Measurements from ENCODE around the gene GPA33.

Gene GPA33

GRCh38 chr1:167116174-167116573 is 26.0 kb upstream of the GPA33 start:
- DNase-seq = no peak

GRCh38 chr1:167115655-167116054 is 25.5 kb upstream of the GPA33 start:
- DNase-seq = no peak

DNA sequence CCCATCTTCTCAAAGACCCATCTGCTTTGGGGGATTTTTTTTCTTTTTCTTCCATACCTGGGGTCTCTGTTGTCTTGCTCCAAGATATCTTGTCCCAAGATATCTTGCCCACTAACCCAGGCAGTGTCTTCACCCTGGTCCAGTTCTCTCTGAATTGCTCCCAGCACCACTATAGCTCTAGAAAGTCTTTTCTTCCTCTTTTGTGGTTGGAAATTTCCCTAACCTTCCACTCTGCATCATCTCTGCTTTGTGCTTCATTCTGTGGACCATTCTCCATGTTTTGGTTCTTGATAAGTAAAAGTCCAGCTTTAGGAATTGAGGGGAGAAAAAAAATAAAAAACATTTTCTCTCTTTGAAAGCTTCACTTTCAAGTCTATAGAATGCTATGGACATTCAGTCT is 24.5 kb upstream of the GPA33 start:
- DNase-seq = no peak

- DNase-seq = no peak
Observed at GRCh38 chr1:167111868-167112709, 21.9 kb upstream of the GPA33 start.

DNA sequence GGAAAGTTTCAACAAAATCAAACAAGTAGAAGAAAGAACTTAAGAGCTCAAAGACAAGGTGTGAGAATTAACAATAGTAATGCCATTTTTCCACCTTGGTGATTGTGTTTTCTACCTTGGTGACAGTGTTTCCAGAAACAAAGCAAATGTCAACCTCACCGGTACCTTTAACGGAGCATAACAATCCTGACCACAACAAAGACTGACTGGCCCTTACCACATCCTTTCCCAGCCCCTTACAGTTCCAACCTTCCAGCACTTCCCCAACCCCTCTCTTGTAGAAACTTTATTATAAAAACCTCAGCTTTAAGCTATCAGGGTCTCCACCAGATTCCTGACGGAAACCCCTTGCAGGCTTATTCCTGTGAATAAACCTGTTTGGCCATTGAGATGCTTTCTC is 20.4 kb upstream of the GPA33 start:
- peak; percentile 23 for DNase-seq

- DNase-seq = no peak
Observed at GRCh38 chr1:167109125-167109524, 18.9 kb upstream of the GPA33 start.

DNA sequence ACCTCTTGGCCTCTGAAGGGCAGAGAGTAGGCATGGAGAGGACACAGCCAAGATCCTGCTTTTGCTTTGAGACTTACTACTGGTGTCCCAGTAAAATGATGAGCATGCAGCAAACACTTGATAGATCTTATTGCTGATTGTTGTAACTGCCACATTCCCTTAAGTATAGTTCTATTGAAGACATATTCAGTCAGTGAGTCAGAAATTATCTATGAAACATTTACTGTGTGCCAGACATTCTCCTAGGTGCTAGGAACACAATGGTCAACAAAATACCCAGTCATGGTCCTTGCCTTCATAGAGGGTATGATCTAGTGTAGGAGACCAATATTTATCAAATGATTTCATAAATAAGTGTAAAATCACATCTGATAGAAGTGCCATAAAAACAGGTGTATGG is 17.3 kb upstream of the GPA33 start:
- no peak for DNase-seq

GRCh38 chr1:167106119-167106461 is 15.9 kb upstream of the GPA33 start:
- no peak for DNase-seq

GRCh38 chr1:167105271-167106118 is 15.3 kb upstream of the GPA33 start:
- DNase-seq = no peak

DNA sequence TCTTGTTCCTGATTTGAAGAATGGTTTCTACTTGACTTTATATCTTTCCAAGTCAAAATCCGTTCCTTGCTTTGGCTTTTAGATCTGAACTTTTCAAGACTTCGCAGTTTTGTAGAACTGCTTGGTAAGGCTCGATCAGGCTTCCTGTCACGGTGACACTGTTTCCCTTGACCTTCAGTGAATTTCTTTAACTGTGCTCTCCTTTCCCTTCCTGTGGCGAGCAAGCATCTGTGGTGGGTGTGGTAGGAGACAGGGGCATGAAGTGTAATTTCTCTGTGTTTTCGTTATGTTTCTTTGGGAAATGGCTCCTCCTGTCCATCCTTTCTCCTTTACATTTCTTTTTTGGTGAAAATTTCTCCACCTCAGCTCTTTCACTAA is 14.1 kb upstream of the GPA33 start:
- no peak for DNase-seq

DNA sequence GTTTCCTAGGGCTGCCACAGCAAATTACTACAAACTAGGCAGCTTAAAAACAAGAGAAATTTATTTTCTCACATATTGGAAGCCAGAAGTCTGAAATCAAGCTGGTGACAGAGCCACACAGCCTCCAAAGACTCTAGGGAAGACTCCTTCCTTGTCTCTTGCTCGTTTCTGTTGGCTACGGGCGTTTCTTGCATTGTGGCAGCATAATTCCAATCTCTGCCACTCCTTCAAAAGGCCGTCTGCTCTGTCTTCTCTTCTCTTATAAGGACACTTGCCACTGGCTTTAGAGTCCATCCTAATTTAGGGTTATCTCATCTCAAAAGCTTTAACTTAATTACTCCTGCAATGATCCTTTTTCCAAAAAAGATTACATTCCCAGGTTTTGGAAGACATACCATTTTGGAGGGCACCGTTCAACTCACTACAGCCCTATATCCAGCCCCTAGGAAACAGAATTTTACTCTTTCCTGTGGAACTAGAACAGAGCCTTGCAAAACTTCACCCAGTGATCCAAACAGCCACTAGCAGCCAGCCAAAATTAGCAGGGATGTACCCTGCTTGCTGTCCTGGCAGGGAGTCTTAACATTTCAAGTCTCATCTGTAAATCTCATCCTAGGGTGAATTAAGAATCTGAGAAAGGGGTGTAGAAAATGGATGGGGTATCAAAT is 12.9 kb upstream of the GPA33 start:
- no peak for DNase-seq

GRCh38 chr1:167101754-167102153 is 11.6 kb upstream of the GPA33 start:
- no peak for DNase-seq

DNA sequence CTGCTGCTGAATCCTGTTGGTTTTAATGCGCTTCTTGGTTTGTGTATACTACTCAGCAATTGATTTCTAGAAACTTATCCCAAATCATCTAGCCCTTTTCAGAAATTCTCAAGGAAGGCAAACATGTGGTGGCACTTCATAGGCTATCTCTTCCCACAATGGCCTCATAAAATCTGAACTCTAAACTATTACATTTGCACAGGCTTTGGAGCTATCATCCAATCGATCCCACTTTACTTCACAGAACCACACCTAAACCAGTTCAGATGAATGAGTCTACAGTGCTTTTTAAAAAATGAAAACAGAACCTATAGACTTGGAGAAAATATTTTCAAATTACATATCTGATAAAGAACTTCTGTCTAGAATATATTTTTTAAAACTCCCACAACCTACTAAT is 10.6 kb upstream of the GPA33 start:
- no peak for DNase-seq

- no peak for DNase-seq
Observed at GRCh38 chr1:167099851-167100250, 9.7 kb upstream of the GPA33 start.

DNA sequence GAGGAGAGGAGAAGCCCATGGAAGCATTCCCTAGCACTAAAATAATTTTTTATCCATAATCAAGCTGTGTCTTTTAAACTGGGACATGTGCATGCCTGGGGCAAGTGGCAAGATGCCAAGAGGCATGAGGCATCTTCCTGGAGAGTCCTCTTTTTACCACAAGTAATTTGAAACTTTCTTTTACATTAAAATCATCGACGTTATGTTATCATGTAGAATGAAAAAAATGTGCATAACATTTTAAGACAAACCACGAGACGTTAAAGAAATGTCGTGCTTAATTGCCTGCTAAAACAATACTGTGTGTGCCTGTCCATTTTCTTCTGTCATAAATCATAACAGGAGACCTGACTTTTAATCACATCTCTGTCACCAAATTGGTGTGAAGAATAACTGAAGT is 5.2 kb upstream of the GPA33 start:
- DNase-seq = no peak

GRCh38 chr1:167094690-167095089 is 4.5 kb upstream of the GPA33 start:
- no peak for DNase-seq

DNA sequence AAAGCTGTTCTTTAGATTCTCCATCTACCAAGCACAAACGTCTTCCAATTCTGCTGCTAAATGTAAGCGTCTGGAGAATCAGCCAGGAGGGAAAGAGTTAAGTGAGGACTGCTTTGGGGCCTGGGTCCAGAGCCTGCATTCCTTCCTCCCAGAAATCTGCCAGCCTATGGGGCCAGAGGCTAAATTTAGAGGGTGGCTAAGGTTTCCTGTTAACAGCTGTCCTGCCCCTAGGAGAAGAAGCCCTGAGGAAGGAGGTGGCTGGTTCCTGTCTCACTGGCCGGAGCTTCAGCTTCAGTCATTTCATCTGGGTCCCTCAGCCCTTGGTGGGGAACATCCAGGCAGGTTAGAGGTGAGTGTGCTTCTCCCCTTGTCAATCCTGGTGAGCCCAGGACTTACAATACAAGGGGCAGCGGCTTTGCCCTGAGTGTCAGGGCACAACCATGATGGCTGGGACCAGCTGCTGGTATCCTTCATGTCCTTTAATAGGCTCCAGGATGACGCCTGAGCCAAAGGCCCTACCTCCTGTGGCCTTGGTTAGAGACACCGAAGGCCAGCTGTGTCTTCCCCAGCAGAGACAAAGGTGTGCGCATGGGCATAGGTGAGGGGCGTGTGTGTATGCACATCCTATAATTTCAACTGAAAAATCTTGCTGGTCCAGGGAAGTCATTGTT is 3.8 kb upstream of the GPA33 start, which contains the start of gene STYXL2:
Gene STYXL2 (plus strand): TSS at position 230 of the 671 bp plus-strand sequence. CDS start 775 bp downstream, outside the sequence.
- DNase-seq = no peak

DNA sequence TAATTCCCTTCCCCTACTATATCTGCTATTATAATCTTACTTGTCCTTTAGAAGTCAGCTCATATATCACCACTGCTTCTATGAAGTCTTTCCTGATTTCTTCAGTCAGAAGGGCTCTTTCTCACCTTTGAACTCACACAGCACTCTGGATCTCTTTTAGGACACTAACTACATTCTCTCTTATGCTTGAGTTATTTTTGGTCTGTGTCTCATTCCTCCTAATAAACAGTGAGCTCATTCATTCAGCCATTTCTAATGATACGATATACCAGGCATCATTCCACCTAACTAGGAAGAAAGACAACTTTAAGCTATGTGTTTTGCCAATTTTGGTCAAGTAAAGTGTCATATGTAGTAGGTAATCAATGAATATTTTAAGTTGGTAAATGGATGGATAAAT is 2.5 kb upstream of the GPA33 start:
- no peak for DNase-seq

DNA sequence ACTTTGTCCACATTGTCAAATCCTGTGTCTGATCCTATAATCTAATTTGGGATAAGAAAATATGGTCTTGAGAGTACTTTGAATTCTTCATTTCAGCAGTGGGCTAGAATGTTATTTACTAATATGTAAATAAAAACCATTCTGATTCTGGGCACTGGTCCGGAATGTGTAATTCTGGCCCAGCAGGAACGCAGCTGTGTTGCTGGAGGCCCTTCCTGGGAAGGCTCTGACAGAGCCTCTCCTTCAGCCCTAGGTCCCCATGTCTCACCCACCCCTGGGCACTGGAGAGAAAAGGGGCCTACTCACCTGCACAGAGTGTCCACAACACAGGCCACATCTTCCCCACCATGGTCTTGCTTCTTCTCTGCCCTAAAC is 251 bp downstream of the GPA33 start:
- no peak for DNase-seq

GRCh38 chr1:167088746-167089417 is 1.3 kb downstream of the GPA33 start:
- DNase-seq = no peak

DNA sequence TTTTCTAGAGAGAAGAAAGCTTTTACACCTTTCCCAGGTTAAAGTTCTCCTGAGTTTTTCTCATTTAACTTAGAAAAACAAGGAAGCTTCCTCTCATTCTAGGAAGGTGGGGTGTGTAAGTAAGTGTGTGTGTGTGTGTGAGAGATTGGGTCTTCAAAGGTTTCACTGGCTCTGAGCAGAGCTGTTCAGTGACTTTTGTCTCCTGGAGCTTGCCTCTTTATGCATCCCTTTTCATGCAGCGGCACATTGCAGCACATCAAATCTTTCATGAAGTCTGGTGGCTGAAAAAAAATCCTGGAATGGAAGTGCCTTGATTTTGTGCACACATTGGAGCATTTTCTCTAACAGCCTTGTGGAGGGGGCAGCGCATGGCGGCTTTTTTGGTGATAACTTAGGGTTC is 3.4 kb downstream of the GPA33 start:
- no peak for DNase-seq

DNA sequence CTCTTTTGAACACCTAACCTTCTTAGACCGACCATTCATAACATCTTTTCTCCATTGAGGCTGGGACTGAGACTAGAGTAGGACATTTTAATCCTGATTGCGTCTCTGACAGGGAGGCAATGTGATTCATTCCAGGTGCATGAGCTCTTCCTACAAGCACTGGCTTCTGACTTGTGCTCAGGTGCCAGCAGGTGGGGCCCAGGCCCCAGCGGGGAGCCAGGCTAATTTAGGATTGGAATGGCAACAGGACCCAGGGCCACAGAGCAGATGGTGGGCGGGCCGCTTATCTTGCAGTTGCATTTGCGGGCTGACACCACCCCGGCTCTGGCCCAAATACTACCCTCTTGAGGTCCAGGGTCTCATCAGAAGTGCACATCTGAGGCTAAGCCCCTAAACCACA is 4.1 kb downstream of the GPA33 start:
- no peak for DNase-seq

- no peak for DNase-seq
Observed at GRCh38 chr1:167084757-167085156, 5.4 kb downstream of the GPA33 start.

Data from activated CD4-positive, alpha-beta T cell treated with anti-CD3 and anti-CD28 coated beads, Interleukin-10, Interleukin-2, amounts not matched to agents 100 ng/mL and 50 ng/mL, durations not matched to agents 16 hours and 8 hours (primary cell).